Measurements from ENCODE around the gene ANKS1B. TPM values are rescaled to one million over a fixed set of nuclear protein-coding genes. Genes with fewer than 3 reads are reported as not detected.
"Not testable (repeated sequence)": the region's sequence is repeated elsewhere in the genome, so short reads cannot be mapped to it uniquely, and the experiment has no call there.

The ANKS1B gene
- total RNA-seq, 1 donor from 2014 or later, result 11.3 TPM

GRCh38 chr12:98968896-98969295 lies 1015.8 kb downstream of the ANKS1B start:
- no peak for TF ChIP-seq CTCF (IDR thresholded peaks at IDR 0.05; ENCODE audit: partially characterized antibody, unreplicated experiment)
- no peaks in the 10 kb centered on the region for H3K9me3 Mint-ChIP-seq (ENCODE audit: unreplicated experiment)
- H3K36me3 Mint-ChIP-seq (ENCODE audit: unreplicated experiment), result no peaks in the 10 kb centered on the region
- H3K27ac Mint-ChIP-seq (ENCODE audit: unreplicated experiment), result no peak overlapping the region
- no peaks in the 10 kb centered on the region for H3K27me3 Mint-ChIP-seq (ENCODE audit: unreplicated experiment)
- H3K4me1 Mint-ChIP-seq (ENCODE audit: low read depth, unreplicated experiment), result no peaks in the 10 kb centered on the region
- no peak overlapping the region for H3K4me3 Mint-ChIP-seq (ENCODE audit: unreplicated experiment)
- no peak for DNase-seq

GRCh38 chr12:98957135-98957534 lies 1027.6 kb downstream of the ANKS1B start:
- not testable (repeated sequence) for H3K4me3 Mint-ChIP-seq (ENCODE audit: unreplicated experiment); H3K9me3 Mint-ChIP-seq (ENCODE audit: unreplicated experiment); H3K27ac Mint-ChIP-seq (ENCODE audit: unreplicated experiment); H3K36me3 Mint-ChIP-seq (ENCODE audit: unreplicated experiment); H3K27me3 Mint-ChIP-seq (ENCODE audit: unreplicated experiment); DNase-seq; H3K4me1 Mint-ChIP-seq (ENCODE audit: low read depth, unreplicated experiment)

DNA sequence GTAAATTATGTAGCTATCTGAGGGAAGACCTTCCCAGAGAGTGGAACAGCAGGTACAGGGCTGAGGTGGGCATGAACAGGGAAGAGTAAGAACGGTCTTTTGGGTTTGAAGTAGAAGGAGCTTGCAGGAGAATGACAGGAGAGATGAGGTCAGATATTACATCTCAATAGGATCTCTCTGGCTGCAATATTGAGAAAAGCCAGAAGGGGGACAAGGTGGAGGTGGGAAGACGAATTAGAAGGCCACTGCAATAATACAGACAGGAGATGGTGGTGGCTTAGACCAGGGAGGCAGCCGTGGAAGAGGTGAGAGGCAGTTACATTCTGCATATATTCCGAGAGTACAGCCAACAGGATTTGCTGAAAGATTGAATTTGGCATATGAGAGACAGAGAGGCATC lies 1029.5 kb downstream of the ANKS1B start:
- no peak overlapping the region for H3K4me3 Mint-ChIP-seq (ENCODE audit: unreplicated experiment)
- H3K27me3 Mint-ChIP-seq (ENCODE audit: unreplicated experiment), result no peaks in the 10 kb centered on the region
- peak; percentile 59 for TF ChIP-seq CTCF (IDR thresholded peaks at IDR 0.05; ENCODE audit: partially characterized antibody, unreplicated experiment)
- H3K9me3 Mint-ChIP-seq (ENCODE audit: unreplicated experiment), result no peaks in the 10 kb centered on the region
- no peak for DNase-seq
- no peak overlapping the region for H3K27ac Mint-ChIP-seq (ENCODE audit: unreplicated experiment)
- peaks cover 6% of the 10 kb centered on the region for H3K4me1 Mint-ChIP-seq (ENCODE audit: low read depth, unreplicated experiment)
- H3K36me3 Mint-ChIP-seq (ENCODE audit: unreplicated experiment), result no peaks in the 10 kb centered on the region

DNA sequence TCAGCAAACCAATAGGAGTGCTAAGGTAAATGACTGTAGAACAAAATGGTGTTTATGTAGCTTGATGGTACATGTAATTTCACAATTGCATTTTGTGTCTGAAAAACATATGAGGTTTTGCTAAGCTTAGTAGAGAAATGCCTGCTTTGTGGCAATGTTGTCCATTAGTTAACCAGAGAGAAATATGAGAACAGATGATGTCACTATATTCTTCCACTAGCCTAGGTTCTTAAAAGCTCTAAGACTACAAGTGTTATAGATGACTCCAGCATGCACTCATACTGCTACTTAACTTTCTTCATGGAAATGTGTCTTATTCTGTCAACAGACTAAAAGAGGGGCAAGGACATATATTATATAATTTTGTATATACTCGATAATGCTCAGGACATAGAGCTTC lies 1030.2 kb downstream of the ANKS1B start:
- H3K27me3 Mint-ChIP-seq (ENCODE audit: unreplicated experiment), result no peaks in the 10 kb centered on the region
- H3K9me3 Mint-ChIP-seq (ENCODE audit: unreplicated experiment), result no peaks in the 10 kb centered on the region
- no peaks in the 10 kb centered on the region for H3K36me3 Mint-ChIP-seq (ENCODE audit: unreplicated experiment)
- H3K27ac Mint-ChIP-seq (ENCODE audit: unreplicated experiment), result no peak overlapping the region
- no peak for DNase-seq
- no peak overlapping the region for H3K4me3 Mint-ChIP-seq (ENCODE audit: unreplicated experiment)
- peaks cover 6% of the 10 kb centered on the region for H3K4me1 Mint-ChIP-seq (ENCODE audit: low read depth, unreplicated experiment)
- no peak for TF ChIP-seq CTCF (IDR thresholded peaks at IDR 0.05; ENCODE audit: partially characterized antibody, unreplicated experiment)

- TF ChIP-seq CTCF (IDR thresholded peaks at IDR 0.05; ENCODE audit: partially characterized antibody, unreplicated experiment), result no peak
- no peaks in the 10 kb centered on the region for H3K9me3 Mint-ChIP-seq (ENCODE audit: unreplicated experiment)
- H3K27me3 Mint-ChIP-seq (ENCODE audit: unreplicated experiment), result no peaks in the 10 kb centered on the region
- no peak overlapping the region for H3K4me3 Mint-ChIP-seq (ENCODE audit: unreplicated experiment)
- H3K36me3 Mint-ChIP-seq (ENCODE audit: unreplicated experiment), result no peaks in the 10 kb centered on the region
- DNase-seq, result no peak
- no peak overlapping the region for H3K27ac Mint-ChIP-seq (ENCODE audit: unreplicated experiment)
- peaks cover 6% of the 10 kb centered on the region for H3K4me1 Mint-ChIP-seq (ENCODE audit: low read depth, unreplicated experiment)
Measured at GRCh38 chr12:98951406-98951805, 1033.3 kb downstream of the ANKS1B start.

Measured in glutamatergic neuron (in vitro differentiated cells).